GM19099 (cell line): Measurements from ENCODE around the gene HDAC11.

Experiments
- POLR2A ChIP-seq: IDR thresholded peaks from 3 replicates; pipeline ENCODE4 v1.6.1; 2011; ENCODE audit warnings: low read depth; ENCODE audit not compliant: insufficient read length; ENCODE audit errors: extremely low read depth

The HDAC11 gene

DNA sequence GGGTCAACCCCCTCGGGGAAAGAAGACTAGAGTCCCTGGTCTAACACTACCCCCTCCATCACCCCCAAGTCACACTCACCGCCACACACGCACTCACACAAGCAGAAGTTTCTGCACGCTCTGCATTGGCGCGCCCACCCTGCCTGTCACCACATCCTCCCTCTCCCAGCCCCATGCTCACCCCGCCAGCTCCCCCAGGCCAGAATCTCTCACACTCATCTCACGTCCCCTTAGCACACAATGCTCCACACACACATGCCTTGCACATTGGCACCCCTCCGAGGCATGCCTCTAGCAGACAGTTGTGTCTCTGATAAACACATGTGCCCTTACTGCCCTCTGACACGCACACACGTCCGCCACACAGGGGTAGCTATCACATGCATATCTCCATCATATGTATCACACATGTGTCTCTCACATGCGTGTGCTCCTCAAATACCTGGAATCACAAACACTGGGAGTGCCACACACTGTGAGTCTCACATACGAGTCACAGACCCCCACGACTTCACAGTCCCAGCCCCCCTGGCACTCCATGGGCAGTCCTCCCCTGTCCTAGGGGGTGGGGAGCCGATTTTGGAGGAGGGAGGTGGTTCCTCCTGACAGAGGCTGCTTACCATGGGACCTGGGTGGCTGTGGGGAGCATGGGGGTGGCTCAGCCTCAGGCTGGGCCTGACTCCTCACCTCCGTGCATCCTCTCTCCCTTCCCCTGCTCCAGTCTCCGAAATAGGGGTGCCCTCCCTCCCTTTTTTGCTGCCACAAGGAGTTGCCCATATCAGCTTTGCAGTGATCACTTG, 69.7 kb downstream of the HDAC11 start:
- no peak for TF ChIP-seq POLR2A

GRCh38 chr3:13550423-13550690, 70.3 kb downstream of the HDAC11 start:
- TF ChIP-seq POLR2A: no peak

DNA sequence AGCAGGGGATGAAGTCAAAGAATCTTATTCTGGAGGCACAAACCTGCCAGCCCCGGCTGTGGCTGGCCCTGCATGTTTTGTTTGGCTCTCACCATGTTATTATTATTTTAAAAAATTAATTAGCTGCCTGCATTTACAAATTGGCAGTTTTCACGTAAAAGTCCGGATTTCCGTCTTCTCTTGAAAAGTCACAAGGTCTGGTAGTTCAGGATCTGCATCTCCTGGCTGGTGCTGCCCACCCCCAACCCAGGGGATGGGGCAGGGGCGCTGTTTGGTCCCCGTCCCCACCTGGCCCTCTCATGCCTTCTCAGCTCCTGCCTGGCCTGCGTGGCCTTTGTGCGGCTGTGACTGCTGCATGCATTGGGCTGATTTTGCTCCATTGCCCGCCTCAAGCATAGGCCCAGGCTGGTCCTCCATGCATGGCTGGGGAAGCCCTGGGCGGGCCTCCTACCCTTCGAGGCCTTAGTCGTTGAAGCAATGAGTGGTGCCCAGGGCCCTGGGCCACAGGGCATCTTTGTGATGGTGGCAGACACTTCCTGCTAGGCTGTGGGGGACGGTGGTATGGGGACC, 70.8 kb downstream of the HDAC11 start:
- TF ChIP-seq POLR2A: no peak

DNA sequence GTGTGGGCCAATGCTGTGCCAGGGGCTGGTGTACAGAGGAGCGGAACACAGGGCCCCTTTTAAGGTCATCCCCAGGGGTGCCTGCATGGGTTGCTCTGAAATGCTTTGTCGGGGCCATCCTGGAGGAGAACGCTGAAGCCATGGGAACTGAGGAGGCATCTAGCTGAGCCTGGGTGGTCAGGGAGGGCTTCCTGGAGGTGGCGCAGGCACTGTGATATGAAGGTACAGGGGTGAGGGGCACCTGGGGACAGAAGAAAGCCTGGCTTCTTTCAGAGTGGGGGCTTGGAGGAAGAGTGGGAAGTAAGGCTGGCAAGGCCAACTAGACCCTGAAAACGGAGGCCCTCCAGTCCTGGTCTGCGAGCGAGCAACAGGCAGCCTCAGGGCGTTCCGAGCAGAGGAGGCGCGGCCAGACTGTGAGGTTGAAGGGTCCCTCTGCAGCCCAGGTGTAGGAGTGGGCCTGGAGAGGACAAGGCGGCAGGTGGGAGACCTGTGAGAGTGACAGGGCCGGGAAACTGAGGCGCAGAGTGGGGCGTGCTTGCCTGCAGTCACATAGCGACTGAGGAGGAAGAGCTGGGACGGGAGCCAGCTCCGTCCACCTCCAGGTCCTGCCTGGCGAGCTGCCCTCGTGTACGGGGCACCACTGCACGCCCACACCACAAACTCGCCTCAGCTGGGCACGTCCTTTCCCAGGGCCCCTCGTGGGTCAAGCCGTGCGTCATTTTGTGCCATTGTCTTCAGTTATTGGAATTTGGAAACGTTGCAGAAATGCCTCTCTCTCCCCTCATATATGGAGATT, 72.9 kb downstream of the HDAC11 start:
- TF ChIP-seq POLR2A: no peak

- TF ChIP-seq POLR2A: no peak
These were observed 73.6 kb downstream of the HDAC11 start for GRCh38 chr3:13553686-13554085.

- no peak for TF ChIP-seq POLR2A
These were observed 75.6 kb downstream of the HDAC11 start for GRCh38 chr3:13555753-13556152.
